ENCODE results near the gene KLF7. TPM values are rescaled to one million over a fixed set of nuclear protein-coding genes. Genes with fewer than 3 reads are reported as not detected.

Gene KLF7
- polyA plus RNA-seq, 2 of the 4 experiments (the other 2 are of a cell fraction), result 17.8 to 29.8 TPM

- Histone ChIP-seq H3K4me1 (no peaks in the 10 kb centered on the region), H3K4me3 (no peak overlapping the region), H3K27ac (no peak overlapping the region), H3K4me2 (no peak overlapping the region), H3K9me3 (no peaks in the 10 kb centered on the region)
- 81% methylated on average over 8 of the region's 9 CpGs for WGBS (ENCODE audit: missing lambda C conversion rate)
- FAIRE-seq (no peak), DNase-seq (ENCODE audit: low read depth in 1 of 2, low spot score in 1 of 2) (no peak), ATAC-seq (no peak)
- no peak for TF ChIP-seq CEBPB (IDR thresholded peaks at IDR 0.05)
- TF ChIP-seq TFCP2L1 (CRISPR knock-in tag; IDR thresholded peaks at IDR 0.05), result no peak
- TF ChIP-seq FOSL2 (IDR thresholded peaks at IDR 0.05), result no peak
- TF ChIP-seq FOSL2 (CRISPR knock-in tag; IDR thresholded peaks at IDR 0.05), result no peak
- TF ChIP-seq HEYL (CRISPR knock-in tag; IDR thresholded peaks at IDR 0.05), result no peak
- no peak for TF ChIP-seq HOXB13 (CRISPR knock-in tag; IDR thresholded peaks at IDR 0.05; ENCODE audit: low read depth)
- no peak for TF ChIP-seq ELK1 (IDR thresholded peaks at IDR 0.05; ENCODE audit: low read depth, low read length)
- no peak for TF ChIP-seq JUN (IDR thresholded peaks at IDR 0.05)
- TF ChIP-seq HDAC2 (IDR thresholded peaks at IDR 0.05), result no peak
- TF ChIP-seq NFE2L2 (conservative IDR thresholded peaks at IDR 0.05; ENCODE audit: low read length), result no peak
- no peak for TF ChIP-seq MYC (IDR thresholded peaks at IDR 0.05; ENCODE audit: borderline replicate concordance, low read length)
- no peak for TF ChIP-seq NR3C1 (IDR thresholded peaks at IDR 0.05)
- no peak for TF ChIP-seq BCL3 (IDR thresholded peaks at IDR 0.05)
- no peak for TF ChIP-seq EHMT2 (IDR thresholded peaks at IDR 0.05; ENCODE audit: low read depth)
- ChIA-PET CTCF (no interaction called here), POLR2A (no interaction called here)
Measured at GRCh38 chr2:207041786-207042554, 123.8 kb downstream of the KLF7 start.

- CTCF ChIA-PET, result no interaction called here
- 84% methylated on average over 10 of the region's 10 CpGs for WGBS (ENCODE audit: missing lambda C conversion rate)
- Histone ChIP-seq H3K4me1 (no peaks in the 10 kb centered on the region), H3K9me3 (no peaks in the 10 kb centered on the region), H3K27ac (no peak overlapping the region), H3K4me3 (no peak overlapping the region), H3K4me2 (no peak overlapping the region)
- ATAC-seq, result no peak
- TF ChIP-seq JUNB (IDR thresholded peaks at IDR 0.05) (no peak), CBX8 (IDR thresholded peaks at IDR 0.05) (no peak), MAX (IDR thresholded peaks at IDR 0.05) (no peak), CTCF (IDR thresholded peaks at IDR 0.05) (no peak), FOXS1 (CRISPR knock-in tag; IDR thresholded peaks at IDR 0.05) (no peak), KDM5A (IDR thresholded peaks at IDR 0.05) (no peak), BCL3 (IDR thresholded peaks at IDR 0.05) (no peak), RARB (CRISPR knock-in tag; IDR thresholded peaks at IDR 0.05) (no peak), RAD21 (conservative IDR thresholded peaks at IDR 0.05 in 1 of 2, IDR thresholded peaks at IDR 0.05 in 1 of 2) (no peak), RNF2 (IDR thresholded peaks at IDR 0.05; ENCODE audit: borderline replicate concordance, low read depth) (no peak), CHD4 (IDR thresholded peaks at IDR 0.05; ENCODE audit: borderline replicate concordance) (no peak), KDM1A (IDR thresholded peaks at IDR 0.05; ENCODE audit: low read depth) (no peak), E2F6 (IDR thresholded peaks at IDR 0.05; ENCODE audit: borderline replicate concordance, low read depth) (no peak), HES2 (IDR thresholded peaks at IDR 0.05) (no peak), FOSB (CRISPR knock-in tag; IDR thresholded peaks at IDR 0.05) (no peak), HOXB13 (CRISPR knock-in tag; IDR thresholded peaks at IDR 0.05; ENCODE audit: low read depth) (no peak)
- DNase-seq (ENCODE audit: low read depth in 1 of 2, low spot score in 1 of 2), result no peak
- FAIRE-seq, result no peak
- POLR2A ChIA-PET, result no interaction called here
Measured at GRCh38 chr2:207041279-207041678, 124.5 kb downstream of the KLF7 start.

Data from A549 (cell line).